CD4-positive, alpha-beta T cell treated with Interleukin-21 for 1 hour (primary cell): ENCODE results near the gene KCMF1.

Source experiments
- DNase-seq: peaks from one replicate; pipeline ENCODE4 v3.0.0-alpha.2; 2020

The KCMF1 gene

GRCh38 chr2:84956334-84957297, 14.3 kb upstream of the KCMF1 start:
- no peak for DNase-seq

GRCh38 chr2:84957771-84958134, 13.2 kb upstream of the KCMF1 start:
- no peak for DNase-seq

DNA sequence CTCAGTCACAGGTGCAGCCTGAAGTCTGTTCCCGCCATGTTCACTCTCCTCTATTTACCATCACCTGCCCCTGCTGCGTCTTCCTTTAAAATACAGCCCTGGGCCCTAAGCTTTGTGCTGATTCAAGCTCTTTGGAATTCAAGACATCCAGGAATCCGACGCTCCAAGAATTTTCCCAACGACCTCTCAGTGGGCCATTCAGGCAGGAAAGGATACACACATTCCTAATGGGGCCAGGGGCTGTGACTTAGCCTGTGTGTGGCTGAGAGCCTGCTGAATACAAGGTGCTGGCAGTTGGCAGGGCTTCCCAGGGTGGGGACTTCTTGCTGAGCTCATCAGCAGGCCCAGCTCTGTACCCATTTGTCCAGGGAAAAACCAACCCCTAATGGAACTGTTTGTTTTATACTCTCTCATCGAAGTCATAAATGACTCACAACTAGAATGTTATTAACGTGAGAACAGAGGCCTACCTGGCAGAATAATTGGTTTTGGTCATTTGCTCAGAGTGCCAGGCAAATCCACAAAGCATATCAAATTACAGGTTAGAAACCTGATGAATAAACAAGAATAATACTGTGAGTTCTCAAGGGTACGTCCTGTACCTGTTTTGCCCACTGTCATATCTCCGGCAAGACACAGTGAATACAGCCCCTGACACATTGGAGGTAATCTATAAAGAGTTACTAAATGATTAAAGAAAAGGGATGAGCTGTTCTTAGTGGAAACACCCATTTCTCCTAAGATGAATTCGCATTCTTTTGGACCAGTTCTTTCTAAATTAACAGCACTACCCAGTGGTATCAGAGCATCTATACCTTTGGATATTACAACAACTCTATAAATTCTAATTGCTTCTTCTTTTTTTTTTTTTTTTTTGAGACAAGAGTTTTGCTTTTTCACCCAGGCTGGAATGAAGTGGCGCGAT, 12.6 kb upstream of the KCMF1 start:
- no peak for DNase-seq

- no peak for DNase-seq
Observed at GRCh38 chr2:84959095-84959565, 11.8 kb upstream of the KCMF1 start.

- no peak for DNase-seq
Observed at GRCh38 chr2:84959566-84960506, 11.1 kb upstream of the KCMF1 start.

GRCh38 chr2:84962917-84963316, 8.0 kb upstream of the KCMF1 start:
- no peak for DNase-seq

GRCh38 chr2:84963323-84963691, 7.7 kb upstream of the KCMF1 start:
- DNase-seq = no peak

DNA sequence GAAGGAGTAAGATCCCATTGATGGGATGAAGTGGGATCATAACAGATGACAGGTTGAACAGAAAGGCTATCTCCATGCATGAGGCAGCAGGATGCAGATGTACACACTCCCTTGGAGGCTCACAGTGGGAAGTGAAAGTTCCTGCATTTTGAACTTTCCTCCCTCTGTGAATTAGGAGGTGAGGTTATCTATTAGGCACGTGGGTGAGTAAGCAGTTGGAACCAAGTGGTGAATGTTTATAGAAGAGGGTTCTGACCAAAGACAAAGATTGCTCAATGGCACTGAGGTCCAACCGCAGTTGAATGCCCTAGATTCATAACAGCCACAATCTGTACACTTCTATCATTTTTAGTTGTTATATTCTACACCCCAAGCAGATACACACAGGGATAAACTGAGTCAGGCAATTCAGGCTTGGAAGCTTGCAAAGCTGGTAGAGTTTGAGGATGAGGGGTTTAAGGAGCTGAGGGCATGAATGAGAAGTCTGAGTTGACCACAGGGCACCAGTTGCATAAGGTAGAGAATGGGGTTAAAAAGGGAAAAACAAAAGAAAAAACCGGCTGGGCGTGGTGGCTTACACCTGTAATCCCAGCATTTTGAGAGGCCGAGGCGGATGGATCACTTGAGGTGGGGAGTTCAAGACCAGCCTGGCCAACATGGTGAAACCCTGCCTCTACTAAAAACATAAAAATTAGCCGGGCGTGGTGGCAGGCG, 7.1 kb upstream of the KCMF1 start:
- no peak for DNase-seq

DNA sequence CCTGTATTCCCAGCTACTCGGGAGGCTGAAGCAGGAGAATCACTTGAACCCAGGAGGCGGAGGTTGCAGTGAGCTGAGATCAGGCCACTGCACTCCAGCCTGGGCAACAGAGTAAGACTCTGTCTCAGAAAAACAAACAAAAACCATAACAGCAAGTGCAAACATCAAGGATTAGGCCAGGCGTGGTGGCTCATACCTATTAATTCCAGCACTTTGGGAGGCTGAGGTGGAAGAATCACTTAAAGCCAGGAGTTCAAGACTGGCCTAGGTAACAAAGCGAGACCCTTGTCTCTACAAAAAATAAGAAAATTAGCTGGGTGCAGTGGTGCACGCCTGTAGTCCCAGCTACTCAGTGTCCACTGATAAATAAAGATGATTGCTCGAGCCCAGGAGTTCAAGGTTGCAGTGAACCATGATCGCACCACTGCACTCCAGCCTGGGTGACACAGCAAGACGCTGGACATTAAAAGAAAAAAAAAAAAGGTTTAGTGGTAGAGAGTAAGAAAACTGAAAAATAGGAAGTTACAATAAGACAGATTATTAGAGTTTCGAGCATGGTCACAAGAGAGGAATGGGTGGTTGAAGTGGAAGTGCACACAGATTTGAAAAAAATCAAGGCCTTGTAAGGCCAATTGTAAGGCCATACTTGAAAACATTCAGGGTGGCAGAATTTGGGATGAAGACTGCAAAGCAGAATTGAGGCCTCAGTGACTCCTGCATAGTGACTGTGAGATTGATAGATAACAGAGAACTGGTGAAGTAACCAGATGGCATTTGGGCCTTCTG, 6.4 kb upstream of the KCMF1 start:
- DNase-seq = no peak

DNA sequence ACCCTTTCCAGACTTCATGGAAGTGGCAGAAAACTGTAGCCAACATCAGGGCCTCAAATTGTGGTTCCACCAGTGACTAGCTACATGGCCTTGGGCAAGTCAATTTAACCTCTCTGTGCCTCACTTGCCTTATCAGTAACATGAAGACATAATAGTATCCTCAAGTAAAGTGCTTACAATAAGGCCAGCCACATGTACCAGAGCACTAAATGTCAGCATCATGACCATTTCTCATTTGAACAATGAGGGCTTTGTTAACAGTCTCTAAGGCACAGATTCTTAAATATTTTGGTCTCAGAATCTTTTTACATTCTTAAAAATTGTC, 5.8 kb upstream of the KCMF1 start:
- DNase-seq = no peak

DNA sequence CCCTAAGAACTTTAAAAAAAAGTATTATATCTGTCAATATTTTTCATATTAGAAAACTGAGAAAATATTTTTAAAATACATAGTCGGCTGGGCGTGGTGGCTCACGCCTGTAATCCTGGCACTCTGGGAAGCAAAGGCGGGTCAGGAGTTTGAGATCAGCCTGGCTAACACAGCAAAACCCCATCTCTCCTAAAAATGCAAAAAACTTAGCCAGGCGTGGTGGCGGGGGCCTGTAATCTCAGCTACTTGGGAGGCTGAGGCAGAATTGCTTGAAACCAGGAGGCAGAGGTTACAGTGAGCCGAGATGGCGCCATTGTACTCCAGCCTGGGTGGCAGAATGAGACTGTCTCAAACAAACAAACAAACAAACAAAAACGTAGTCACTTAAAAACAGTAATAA, 5.1 kb upstream of the KCMF1 start:
- no peak for DNase-seq

DNA sequence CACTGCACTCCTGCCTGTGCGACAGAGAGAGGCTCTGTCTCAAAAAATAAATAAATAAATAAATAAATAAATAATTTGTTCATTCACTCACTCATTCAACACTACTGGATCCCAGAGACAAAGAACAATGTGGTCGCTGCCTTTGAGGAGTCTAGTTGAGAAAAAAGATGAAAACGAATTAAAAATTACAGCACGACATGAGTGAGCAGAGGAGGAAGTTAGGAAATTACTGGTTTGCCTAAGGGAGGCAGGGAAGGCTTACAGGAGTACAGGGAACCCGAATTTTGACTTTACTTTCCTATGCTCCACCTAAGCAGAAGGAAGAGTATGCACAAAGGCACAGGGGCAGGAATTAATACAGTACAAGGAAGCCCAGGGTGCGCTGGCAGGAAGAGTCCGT, 4.2 kb upstream of the KCMF1 start:
- DNase-seq = no peak

DNA sequence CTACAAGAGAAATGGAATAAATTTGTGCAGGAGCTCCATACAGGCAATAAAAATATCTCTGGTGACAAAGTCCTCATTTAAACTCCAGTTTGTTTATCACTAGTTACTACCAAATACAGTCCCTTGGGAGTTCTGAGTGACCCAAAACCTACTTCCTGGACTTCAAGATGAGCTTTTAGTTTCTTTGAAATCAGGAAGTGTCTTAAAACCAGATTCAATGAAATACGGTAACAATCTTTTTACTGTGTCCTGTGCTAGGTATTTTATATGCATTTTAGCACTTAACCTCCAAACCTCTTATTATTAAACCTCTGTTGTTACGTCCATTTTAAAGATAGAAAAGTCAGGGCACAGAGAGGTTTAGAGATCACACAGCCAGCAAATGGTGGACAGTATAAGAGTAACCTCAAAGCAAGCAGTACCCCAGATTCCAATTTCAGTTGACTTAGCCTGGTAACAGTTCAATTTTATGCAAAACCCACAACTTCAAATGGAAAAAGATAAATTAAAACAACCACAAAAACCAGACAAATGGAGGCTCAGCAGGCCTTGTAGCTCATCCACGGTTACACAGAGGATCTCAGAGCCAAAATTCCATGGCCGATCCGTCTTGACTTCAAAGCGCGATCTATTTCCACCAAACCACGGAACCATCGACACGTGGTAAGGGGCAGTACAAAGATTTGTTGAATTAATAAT, 1.3 kb upstream of the KCMF1 start:
- DNase-seq = peak; percentile 47

GRCh38 chr2:84970210-84970867, 622 bp upstream of the KCMF1 start:
- peak; percentile 62 for DNase-seq

DNA sequence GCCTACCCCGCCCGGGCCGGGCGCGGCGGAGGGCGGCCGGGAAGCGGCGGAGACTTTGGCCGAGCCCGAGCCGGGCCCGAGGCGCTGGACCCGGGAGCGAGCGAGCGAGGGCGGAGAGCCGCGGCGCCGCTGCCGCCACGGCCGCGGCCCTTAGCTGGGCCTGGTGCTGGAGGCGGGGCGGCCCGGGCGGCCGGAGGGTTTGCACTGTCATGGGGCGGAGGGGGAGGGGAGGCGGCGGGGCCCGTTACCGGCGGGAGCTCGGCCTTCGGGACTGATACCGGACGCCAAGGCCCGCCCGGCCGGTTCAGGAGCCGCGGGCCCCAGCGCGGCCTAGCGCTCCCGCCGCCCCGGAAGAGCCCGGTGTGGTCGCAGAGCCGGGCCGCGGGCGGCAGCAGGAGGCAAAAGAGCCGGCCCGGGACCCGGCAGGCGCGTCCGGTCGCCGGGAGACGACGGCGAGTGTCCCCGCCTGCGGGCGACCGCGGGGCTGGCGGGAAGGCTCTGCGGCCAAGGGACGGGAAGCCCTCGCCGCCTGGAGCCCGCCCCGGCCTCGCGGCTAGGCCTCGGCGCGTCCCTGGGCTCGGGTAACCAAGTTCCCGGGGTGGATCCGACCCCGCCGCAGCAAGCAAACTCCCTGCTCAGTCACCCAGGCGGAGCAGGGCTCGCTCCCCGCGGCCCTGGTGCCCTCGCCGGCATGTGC, 697 bp downstream of the KCMF1 start:
- DNase-seq = peak; percentile 76

- DNase-seq = no peak
Observed at GRCh38 chr2:84972207-84972783, 1.3 kb downstream of the KCMF1 start.

GRCh38 chr2:84972932-84973331, 2.0 kb downstream of the KCMF1 start:
- DNase-seq = no peak

DNA sequence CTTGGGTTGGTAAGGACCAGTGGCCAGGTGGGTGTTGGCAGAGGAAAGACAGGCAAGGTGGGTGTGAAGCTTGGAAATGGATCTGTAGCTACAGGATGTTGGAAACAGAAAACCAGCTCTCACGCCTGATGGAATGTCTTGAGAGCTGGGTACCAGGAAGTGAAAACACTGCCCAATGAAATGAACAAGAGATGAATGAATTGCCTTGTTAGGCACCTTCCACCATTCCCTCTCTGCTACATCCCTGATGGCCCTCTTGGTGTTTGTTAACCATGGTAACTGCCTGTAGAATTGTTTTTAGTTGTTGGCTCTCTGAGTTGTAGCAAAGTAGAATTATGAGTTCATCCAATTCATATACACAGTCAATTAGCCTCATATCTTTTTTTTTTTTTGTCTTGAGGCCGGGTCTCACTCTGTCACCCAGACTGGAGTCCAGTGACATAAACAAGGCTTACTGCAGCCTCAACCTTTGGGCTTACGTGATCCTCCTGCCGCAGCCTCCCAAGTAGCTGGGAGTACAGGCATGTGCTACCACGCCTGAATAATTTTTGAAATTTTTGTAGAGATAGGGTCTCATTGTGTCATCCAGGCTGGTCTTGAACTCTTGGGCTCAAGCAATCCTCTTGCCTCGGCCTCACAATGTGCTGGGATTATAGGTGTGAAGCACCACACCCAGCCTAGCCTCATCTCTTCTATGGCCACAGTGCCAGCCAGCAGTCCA, 9.5 kb downstream of the KCMF1 start:
- no peak for DNase-seq
